Measurements from ENCODE around the gene CCDC50. TPM values are rescaled to one million over a fixed set of nuclear protein-coding genes. Genes with fewer than 3 reads are reported as not detected.

The CCDC50 gene
- total RNA-seq, 6 donors from 2014 or later: 54.7 to 99.8 (median 72.5) TPM

- Histone ChIP-seq H3K36me3 (peaks cover 0 to 6% (median 0%) of the 10 kb centered on the region in 4 donors), H3K4me1 (no peaks in the 10 kb centered on the region), H3K9me3 (no peaks in the 10 kb centered on the region), H3K27ac (no peak overlapping the region), H3K4me3 (no peak overlapping the region), H3K27me3 (no peaks in the 10 kb centered on the region)
- WGBS, 2 donors: 80 to 86% methylated on average over 3 of the region's 3 CpGs
- no peak for ATAC-seq (ENCODE audit: low FRiP score in 2 of 2)
- TF ChIP-seq EP300 (IDR thresholded peaks at IDR 0.05) (no peak), POLR2A (IDR thresholded peaks at IDR 0.05) (no peak), POLR2AphosphoS5 (IDR thresholded peaks at IDR 0.05) (no peak), CTCF (IDR thresholded peaks at IDR 0.05) (no peak)
- no peak for DNase-seq
Observed at GRCh38 chr3:191399918-191400317, 70.7 kb downstream of the CCDC50 start.

- ATAC-seq (ENCODE audit: low FRiP score in 2 of 2) (no peak), DNase-seq (no peak)
- no peak overlapping the region for H3K4me3 ChIP-seq
- no peaks in the 10 kb centered on the region for H3K36me3 ChIP-seq
- H3K4me1 ChIP-seq: no peaks in the 10 kb centered on the region
- WGBS, 2 donors: 89 to 90% methylated on average over 12 of the region's 12 CpGs
- H3K9me3 ChIP-seq: no peaks in the 10 kb centered on the region
- no peaks in the 10 kb centered on the region for H3K27me3 ChIP-seq
- no peak overlapping the region for H3K27ac ChIP-seq
- TF ChIP-seq POLR2AphosphoS5 (IDR thresholded peaks at IDR 0.05) (no peak), POLR2A (IDR thresholded peaks at IDR 0.05) (no peak), EP300 (IDR thresholded peaks at IDR 0.05) (no peak), CTCF (IDR thresholded peaks at IDR 0.05) (no peak)
Observed at GRCh38 chr3:191401775-191402357, 72.7 kb downstream of the CCDC50 start.

- no peak for DNase-seq
- Histone ChIP-seq H3K4me1 (no peaks in the 10 kb centered on the region), H3K27me3 (no peaks in the 10 kb centered on the region), H3K36me3 (no peaks in the 10 kb centered on the region), H3K4me3 (no peak overlapping the region), H3K9me3 (no peaks in the 10 kb centered on the region), H3K27ac (no peak overlapping the region)
- ATAC-seq (ENCODE audit: low FRiP score in 2 of 2): no peak
- 91 to 93% methylated on average over 3 of the region's 3 CpGs for WGBS, 2 donors
- TF ChIP-seq POLR2AphosphoS5 (IDR thresholded peaks at IDR 0.05): no peak
- TF ChIP-seq CTCF (IDR thresholded peaks at IDR 0.05): no peak
- no peak for TF ChIP-seq EP300 (IDR thresholded peaks at IDR 0.05)
- no peak for TF ChIP-seq POLR2A (IDR thresholded peaks at IDR 0.05)
Observed at GRCh38 chr3:191409791-191410359, 80.7 kb downstream of the CCDC50 start.

GRCh38 chr3:191412759-191413158, 83.6 kb downstream of the CCDC50 start:
- Histone ChIP-seq H3K36me3 (no peaks in the 10 kb centered on the region), H3K9me3 (no peaks in the 10 kb centered on the region), H3K4me1 (no peaks in the 10 kb centered on the region), H3K27me3 (no peaks in the 10 kb centered on the region), H3K27ac (no peak overlapping the region), H3K4me3 (no peak overlapping the region)
- ATAC-seq (ENCODE audit: low FRiP score in 2 of 2): no peak
- 78 to 87% methylated on average over 1 of the region's 1 CpG for WGBS, 2 donors
- no peak for DNase-seq
- TF ChIP-seq POLR2AphosphoS5 (IDR thresholded peaks at IDR 0.05): no peak
- no peak for TF ChIP-seq CTCF (IDR thresholded peaks at IDR 0.05)
- no peak for TF ChIP-seq POLR2A (IDR thresholded peaks at IDR 0.05)
- no peak for TF ChIP-seq EP300 (IDR thresholded peaks at IDR 0.05)

GRCh38 chr3:191414286-191414685, 85.1 kb downstream of the CCDC50 start:
- H3K9me3 ChIP-seq: no peaks in the 10 kb centered on the region
- ATAC-seq (ENCODE audit: low FRiP score in 2 of 2) (no peak), DNase-seq (no peak)
- no peaks in the 10 kb centered on the region for H3K4me1 ChIP-seq
- 29 to 35% methylated on average over 2 of the region's 2 CpGs for WGBS, 2 donors
- H3K36me3 ChIP-seq: no peaks in the 10 kb centered on the region
- H3K27ac ChIP-seq: no peak overlapping the region
- TF ChIP-seq EP300 (IDR thresholded peaks at IDR 0.05) (no peak), POLR2AphosphoS5 (IDR thresholded peaks at IDR 0.05) (no peak), CTCF (IDR thresholded peaks at IDR 0.05) (no peak), POLR2A (IDR thresholded peaks at IDR 0.05) (no peak)
- H3K4me3 ChIP-seq: no peak overlapping the region
- no peaks in the 10 kb centered on the region for H3K27me3 ChIP-seq

Measured in upper lobe of left lung (tissue), 6 donors.